Measurements from ENCODE around the gene UNC45A.

- TF ChIP-seq, protein P1, sequence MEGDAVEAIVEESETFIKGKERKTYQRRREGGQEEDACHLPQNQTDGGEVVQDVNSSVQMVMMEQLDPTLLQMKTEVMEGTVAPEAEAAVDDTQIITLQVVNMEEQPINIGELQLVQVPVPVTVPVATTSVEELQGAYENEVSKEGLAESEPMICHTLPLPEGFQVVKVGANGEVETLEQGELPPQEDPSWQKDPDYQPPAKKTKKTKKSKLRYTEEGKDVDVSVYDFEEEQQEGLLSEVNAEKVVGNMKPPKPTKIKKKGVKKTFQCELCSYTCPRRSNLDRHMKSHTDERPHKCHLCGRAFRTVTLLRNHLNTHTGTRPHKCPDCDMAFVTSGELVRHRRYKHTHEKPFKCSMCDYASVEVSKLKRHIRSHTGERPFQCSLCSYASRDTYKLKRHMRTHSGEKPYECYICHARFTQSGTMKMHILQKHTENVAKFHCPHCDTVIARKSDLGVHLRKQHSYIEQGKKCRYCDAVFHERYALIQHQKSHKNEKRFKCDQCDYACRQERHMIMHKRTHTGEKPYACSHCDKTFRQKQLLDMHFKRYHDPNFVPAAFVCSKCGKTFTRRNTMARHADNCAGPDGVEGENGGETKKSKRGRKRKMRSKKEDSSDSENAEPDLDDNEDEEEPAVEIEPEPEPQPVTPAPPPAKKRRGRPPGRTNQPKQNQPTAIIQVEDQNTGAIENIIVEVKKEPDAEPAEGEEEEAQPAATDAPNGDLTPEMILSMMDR (IDR thresholded peaks at IDR 0.05): no peak
- TF ChIP-seq EZH2 (IDR thresholded peaks at IDR 0.05; ENCODE audit: borderline replicate concordance, insufficient read depth, low read depth, low read length, poor library complexity, severe bottlenecking): no peak
Observed at GRCh38 chr15:90930861-90931574, 4.1 kb upstream of the UNC45A start.
